ENCODE results near the gene ACOXL.

The ACOXL gene

DNA sequence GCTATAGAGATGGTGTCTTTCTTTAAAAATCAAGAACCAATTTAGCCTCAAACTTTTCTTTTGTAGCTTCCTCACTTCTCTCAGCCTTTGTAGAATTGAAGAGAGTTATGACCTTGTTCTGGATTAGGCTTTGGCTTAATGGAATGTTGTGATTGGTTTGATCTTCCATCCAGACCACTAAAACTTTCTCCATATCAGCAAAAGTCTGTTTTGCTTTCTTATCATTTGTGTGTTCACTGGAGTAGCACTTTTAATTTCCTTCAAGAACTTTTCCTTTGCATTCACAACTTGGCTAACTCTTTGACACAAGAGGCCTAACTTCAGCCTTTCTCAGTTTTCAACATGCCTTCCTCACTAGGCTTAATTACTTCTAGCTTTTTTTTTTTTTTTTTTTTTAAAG, 193.1 kb downstream of the ACOXL start:
- Histone ChIP-seq H4K12ac (ENCODE audit: low read depth, low read length) (no peak overlapping the region), H3K4me3 (ENCODE audit: low read depth, low read length) (no peak overlapping the region), H3K79me2 (ENCODE audit: control insufficient read depth, insufficient read depth, low read length, poor library complexity) (no peaks in the 10 kb centered on the region), H3K18ac (ENCODE audit: low read length) (no peak overlapping the region), H3K9ac (ENCODE audit: low read length) (no peak overlapping the region), H2AK5ac (ENCODE audit: low read length) (no peak overlapping the region), H3K23ac (ENCODE audit: low read length) (no peak overlapping the region), H3K4ac (ENCODE audit: low read depth, low read length) (no peak overlapping the region), H2BK120ac (ENCODE audit: insufficient read depth, low read length, poor library complexity) (no peak overlapping the region), H3K4me1 (ENCODE audit: control insufficient read depth in 1 of 2, insufficient read depth in 2 of 2, low read length in 2 of 2) (no peaks in the 10 kb centered on the region), H3K79me1 (ENCODE audit: low read length) (no peaks in the 10 kb centered on the region), H3K27ac (ENCODE audit: low read depth, low read length) (no peak overlapping the region), H4K91ac (ENCODE audit: low read depth, low read length) (no peak overlapping the region), H2AFZ (ENCODE audit: insufficient read depth, low read length, poor library complexity) (no peak overlapping the region), H3K4me2 (ENCODE audit: low read length) (no peak overlapping the region), H3K9me3 (ENCODE audit: insufficient read depth, low read depth, low read length) (peaks cover 7% of the 10 kb centered on the region), H3K36me3 (ENCODE audit: control insufficient read depth in 1 of 2, insufficient read depth in 2 of 2, low read length in 2 of 2) (no peaks in the 10 kb centered on the region), H3K27me3 (ENCODE audit: insufficient read depth, low read length) (no peaks in the 10 kb centered on the region), H2BK5ac (ENCODE audit: low read depth, low read length, poor library complexity) (no peak overlapping the region), H4K8ac (ENCODE audit: low read depth, low read length) (no peak overlapping the region), H2BK12ac (ENCODE audit: low read length) (no peak overlapping the region), H3K14ac (ENCODE audit: low read length) (no peak overlapping the region)
- no peak for DNase-seq

DNA sequence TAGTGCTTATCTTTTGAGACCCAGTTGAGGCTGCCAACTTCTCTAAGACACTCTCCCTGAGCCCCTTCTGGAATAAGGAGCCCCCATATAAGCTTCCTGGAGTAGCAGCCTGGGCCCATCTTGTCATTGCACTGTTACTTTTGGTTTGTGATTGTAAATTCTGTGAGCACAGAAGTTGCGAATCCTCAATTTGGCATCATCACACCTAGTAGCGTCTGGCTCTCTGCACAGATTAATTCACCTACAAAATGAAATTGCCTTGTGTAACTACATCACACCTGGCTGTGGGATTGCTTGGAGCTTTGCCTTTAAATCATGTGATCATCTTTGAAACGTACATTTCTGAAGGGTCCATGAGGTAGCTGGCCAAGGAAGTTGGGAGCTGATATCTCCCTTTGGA, 195.2 kb downstream of the ACOXL start:
- H3K4me2 ChIP-seq (ENCODE audit: low read length) = no peak overlapping the region
- no CpG with 5 or more reads among the region's 3 CpGs for WGBS (ENCODE audit: extremely low coverage, insufficient coverage, insufficient read length)

DNA sequence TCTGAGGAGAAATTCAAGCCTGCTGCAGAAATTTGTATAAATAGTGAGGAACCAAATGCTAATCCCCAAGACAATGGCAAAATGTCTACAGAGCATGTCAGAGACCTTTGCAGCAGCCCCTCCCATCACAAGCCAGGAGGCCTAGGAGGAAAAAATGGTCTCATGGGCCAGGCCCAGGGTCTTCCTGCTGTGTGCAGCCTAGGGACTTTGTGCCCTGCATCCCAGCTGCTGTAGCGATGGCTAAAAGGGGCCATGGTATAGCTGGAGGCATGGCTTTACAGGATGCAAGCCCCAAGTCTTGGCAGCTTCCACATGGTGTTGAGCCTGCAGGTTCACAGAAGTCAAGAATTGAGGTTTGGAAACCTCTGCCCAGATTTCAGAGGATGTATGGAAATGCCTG, 197.2 kb downstream of the ACOXL start:
- H4K8ac ChIP-seq (ENCODE audit: low read depth, low read length) = no peak overlapping the region
- H3K79me1 ChIP-seq (ENCODE audit: low read length) = no peaks in the 10 kb centered on the region
- no peaks in the 10 kb centered on the region for H3K36me3 ChIP-seq (ENCODE audit: control insufficient read depth in 1 of 2, insufficient read depth in 2 of 2, low read length in 2 of 2)
- H4K91ac ChIP-seq (ENCODE audit: low read depth, low read length) = no peak overlapping the region
- H3K27ac ChIP-seq (ENCODE audit: low read depth, low read length) = no peak overlapping the region
- H2AK5ac ChIP-seq (ENCODE audit: low read length) = no peak overlapping the region
- H3K9ac ChIP-seq (ENCODE audit: low read length) = no peak overlapping the region
- no peak overlapping the region for H2BK5ac ChIP-seq (ENCODE audit: low read depth, low read length, poor library complexity)
- H3K9me3 ChIP-seq (ENCODE audit: insufficient read depth, low read depth, low read length) = peaks cover 7% of the 10 kb centered on the region
- no peak overlapping the region for H3K18ac ChIP-seq (ENCODE audit: low read length)
- WGBS (ENCODE audit: extremely low coverage, insufficient coverage, insufficient read length) = no CpG with 5 or more reads among the region's 1 CpG
- H3K4me3 ChIP-seq (ENCODE audit: low read depth, low read length) = no peak overlapping the region
- H4K12ac ChIP-seq (ENCODE audit: low read depth, low read length) = no peak overlapping the region
- no peak overlapping the region for H2AFZ ChIP-seq (ENCODE audit: insufficient read depth, low read length, poor library complexity)
- no peak overlapping the region for H2BK12ac ChIP-seq (ENCODE audit: low read length)
- no peaks in the 10 kb centered on the region for H3K27me3 ChIP-seq (ENCODE audit: insufficient read depth, low read length)
- H3K4me1 ChIP-seq (ENCODE audit: control insufficient read depth in 1 of 2, insufficient read depth in 2 of 2, low read length in 2 of 2) = no peaks in the 10 kb centered on the region
- H3K4me2 ChIP-seq (ENCODE audit: low read length) = no peak overlapping the region
- no peak overlapping the region for H3K14ac ChIP-seq (ENCODE audit: low read length)
- H2BK120ac ChIP-seq (ENCODE audit: insufficient read depth, low read length, poor library complexity) = no peak overlapping the region
- no peaks in the 10 kb centered on the region for H3K79me2 ChIP-seq (ENCODE audit: control insufficient read depth, insufficient read depth, low read length, poor library complexity)
- no peak for DNase-seq
- no peak overlapping the region for H3K23ac ChIP-seq (ENCODE audit: low read length)
- no peak overlapping the region for H3K4ac ChIP-seq (ENCODE audit: low read depth, low read length)

More for the DNA sequence above, 195.2 kb downstream of the ACOXL start:
- no peak overlapping the region for H3K14ac ChIP-seq (ENCODE audit: low read length)
- H3K4me1 ChIP-seq (ENCODE audit: control insufficient read depth in 1 of 2, insufficient read depth in 2 of 2, low read length in 2 of 2) = no peaks in the 10 kb centered on the region
- H2BK5ac ChIP-seq (ENCODE audit: low read depth, low read length, poor library complexity) = no peak overlapping the region
- H4K12ac ChIP-seq (ENCODE audit: low read depth, low read length) = no peak overlapping the region
- H2BK12ac ChIP-seq (ENCODE audit: low read length) = no peak overlapping the region
- H3K9me3 ChIP-seq (ENCODE audit: insufficient read depth, low read depth, low read length) = peaks cover 7% of the 10 kb centered on the region
- no peak overlapping the region for H2AFZ ChIP-seq (ENCODE audit: insufficient read depth, low read length, poor library complexity)
- H3K79me1 ChIP-seq (ENCODE audit: low read length) = no peaks in the 10 kb centered on the region
- no peak overlapping the region for H3K9ac ChIP-seq (ENCODE audit: low read length)
- H2BK120ac ChIP-seq (ENCODE audit: insufficient read depth, low read length, poor library complexity) = no peak overlapping the region
- no peak overlapping the region for H2AK5ac ChIP-seq (ENCODE audit: low read length)
- no peaks in the 10 kb centered on the region for H3K36me3 ChIP-seq (ENCODE audit: control insufficient read depth in 1 of 2, insufficient read depth in 2 of 2, low read length in 2 of 2)
- H3K23ac ChIP-seq (ENCODE audit: low read length) = no peak overlapping the region
- H4K91ac ChIP-seq (ENCODE audit: low read depth, low read length) = no peak overlapping the region
- no peak overlapping the region for H3K4me3 ChIP-seq (ENCODE audit: low read depth, low read length)
- H3K27me3 ChIP-seq (ENCODE audit: insufficient read depth, low read length) = no peaks in the 10 kb centered on the region
- no peak overlapping the region for H3K27ac ChIP-seq (ENCODE audit: low read depth, low read length)
- no peak overlapping the region for H3K18ac ChIP-seq (ENCODE audit: low read length)
- no peak overlapping the region for H4K8ac ChIP-seq (ENCODE audit: low read depth, low read length)
- H3K79me2 ChIP-seq (ENCODE audit: control insufficient read depth, insufficient read depth, low read length, poor library complexity) = no peaks in the 10 kb centered on the region
- DNase-seq = no peak
- H3K4ac ChIP-seq (ENCODE audit: low read depth, low read length) = no peak overlapping the region

- Histone ChIP-seq H3K4ac (ENCODE audit: low read depth, low read length) (no peak overlapping the region), H2AK5ac (ENCODE audit: low read length) (no peak overlapping the region), H3K4me3 (ENCODE audit: low read depth, low read length) (no peak overlapping the region), H2BK5ac (ENCODE audit: low read depth, low read length, poor library complexity) (no peak overlapping the region), H3K27me3 (ENCODE audit: insufficient read depth, low read length) (no peaks in the 10 kb centered on the region), H3K27ac (ENCODE audit: low read depth, low read length) (no peak overlapping the region), H2AFZ (ENCODE audit: insufficient read depth, low read length, poor library complexity) (no peak overlapping the region), H2BK120ac (ENCODE audit: insufficient read depth, low read length, poor library complexity) (no peak overlapping the region), H4K8ac (ENCODE audit: low read depth, low read length) (no peak overlapping the region), H3K36me3 (ENCODE audit: control insufficient read depth in 1 of 2, insufficient read depth in 2 of 2, low read length in 2 of 2) (no peaks in the 10 kb centered on the region), H3K9me3 (ENCODE audit: insufficient read depth, low read depth, low read length) (peaks cover 7% of the 10 kb centered on the region), H4K12ac (ENCODE audit: low read depth, low read length) (no peak overlapping the region), H3K79me1 (ENCODE audit: low read length) (no peaks in the 10 kb centered on the region), H3K79me2 (ENCODE audit: control insufficient read depth, insufficient read depth, low read length, poor library complexity) (no peaks in the 10 kb centered on the region), H3K14ac (ENCODE audit: low read length) (no peak overlapping the region), H3K4me2 (ENCODE audit: low read length) (no peak overlapping the region), H3K18ac (ENCODE audit: low read length) (no peak overlapping the region), H3K23ac (ENCODE audit: low read length) (no peak overlapping the region), H3K9ac (ENCODE audit: low read length) (no peak overlapping the region), H3K4me1 (ENCODE audit: control insufficient read depth in 1 of 2, insufficient read depth in 2 of 2, low read length in 2 of 2) (no peaks in the 10 kb centered on the region), H2BK12ac (ENCODE audit: low read length) (no peak overlapping the region), H4K91ac (ENCODE audit: low read depth, low read length) (no peak overlapping the region)
- peak; percentile 7 to 83 for DNase-seq
- WGBS (ENCODE audit: extremely low coverage, insufficient coverage, insufficient read length) = no CpG with 5 or more reads among the region's 2 CpGs
Observed at GRCh38 chr2:110931648-110932047, 199.3 kb downstream of the ACOXL start.
